SK-MEL-5 (cell line): Measurements from ENCODE around the gene CABLES1. TPM values are rescaled to one million over a fixed set of nuclear protein-coding genes. Genes with fewer than 3 reads are reported as not detected.

ENCODE experiments used
- total RNA-seq: library from RNA; depleted of rRNA; stranded (reverse); fragments of >200 nt; shearing (Covaris generic); gene quantifications from 2 replicates; pipeline ENCODE4 v1.2.3, GENCODE V29; 2014; rRNA removed

Gene CABLES1
- total RNA-seq, 1 experiment from 2014 or later, result 101 TPM

Other genes starting within 250 kb of the CABLES1 start
- gene RBBP8, start 202.2 kb upstream of the CABLES1 start, total RNA-seq, result 45.1 and 45.8 TPM in 2 replicates